Brain pericyte (primary cell): Measurements from ENCODE around the gene LBP.
"Not testable (repeated sequence)": the region's sequence is repeated elsewhere in the genome, so short reads cannot be mapped to it uniquely, and the experiment has no call there.

Source experiments
- DNase-seq: peaks from one replicate; pipeline ENCODE4 v3.0.0-alpha.2; 2012; ENCODE audit warnings: low read depth, low spot score

The LBP gene

GRCh38 chr20:38349856-38350255, 3.6 kb downstream of the LBP start:
- no peak for DNase-seq

GRCh38 chr20:38350879-38351775, 4.8 kb downstream of the LBP start:
- DNase-seq: no peak

- DNase-seq: no peak
Measured at GRCh38 chr20:38353316-38353715, 7.0 kb downstream of the LBP start.

GRCh38 chr20:38354227-38354626, 7.9 kb downstream of the LBP start:
- no peak for DNase-seq

GRCh38 chr20:38355161-38356012, 9.1 kb downstream of the LBP start:
- DNase-seq: no peak

- no peak for DNase-seq
Measured at GRCh38 chr20:38357653-38358207, 11.4 kb downstream of the LBP start.

- DNase-seq: no peak
Measured at GRCh38 chr20:38358556-38358955, 12.3 kb downstream of the LBP start.

- no peak for DNase-seq
Measured at GRCh38 chr20:38363004-38363747, 16.9 kb downstream of the LBP start.

GRCh38 chr20:38369389-38369788, 23.1 kb downstream of the LBP start:
- no peak for DNase-seq

- no peak for DNase-seq
Measured at GRCh38 chr20:38372806-38373205, 26.5 kb downstream of the LBP start.

- no peak for DNase-seq
Measured at GRCh38 chr20:38373231-38373867, 27.1 kb downstream of the LBP start.

- DNase-seq: no peak
Measured at GRCh38 chr20:38373898-38374297, 27.6 kb downstream of the LBP start.

GRCh38 chr20:38377039-38377685, 30.9 kb downstream of the LBP start:
- no peak for DNase-seq

- DNase-seq: not testable (repeated sequence)
Measured at GRCh38 chr20:38377838-38378237, 31.6 kb downstream of the LBP start.

GRCh38 chr20:38383147-38383546, 36.9 kb downstream of the LBP start:
- DNase-seq: no peak

- no peak for DNase-seq
Measured at GRCh38 chr20:38386004-38386403, 39.7 kb downstream of the LBP start.

GRCh38 chr20:38386851-38387250, 40.6 kb downstream of the LBP start:
- DNase-seq: no peak

GRCh38 chr20:38387953-38388352, 41.7 kb downstream of the LBP start:
- no peak for DNase-seq

GRCh38 chr20:38392356-38392755, 46.1 kb downstream of the LBP start:
- DNase-seq: no peak

GRCh38 chr20:38393259-38393658, 47.0 kb downstream of the LBP start:
- DNase-seq: no peak

GRCh38 chr20:38395165-38395564, 48.9 kb downstream of the LBP start:
- no peak for DNase-seq
